Retina (tissue), 1 donor: Measurements from ENCODE around the gene TBC1D20.
A peak's percentile ranks its signal among the peaks of the same experiment; 100 is the strongest.
"Not testable (repeated sequence)": the region's sequence is repeated elsewhere in the genome, so short reads cannot be mapped to it uniquely, and the experiment has no call there.

Experiments
- DNase-seq: peaks from one replicate; pipeline ENCODE4 v3.0.0-alpha.2; 2016

The TBC1D20 gene

DNA sequence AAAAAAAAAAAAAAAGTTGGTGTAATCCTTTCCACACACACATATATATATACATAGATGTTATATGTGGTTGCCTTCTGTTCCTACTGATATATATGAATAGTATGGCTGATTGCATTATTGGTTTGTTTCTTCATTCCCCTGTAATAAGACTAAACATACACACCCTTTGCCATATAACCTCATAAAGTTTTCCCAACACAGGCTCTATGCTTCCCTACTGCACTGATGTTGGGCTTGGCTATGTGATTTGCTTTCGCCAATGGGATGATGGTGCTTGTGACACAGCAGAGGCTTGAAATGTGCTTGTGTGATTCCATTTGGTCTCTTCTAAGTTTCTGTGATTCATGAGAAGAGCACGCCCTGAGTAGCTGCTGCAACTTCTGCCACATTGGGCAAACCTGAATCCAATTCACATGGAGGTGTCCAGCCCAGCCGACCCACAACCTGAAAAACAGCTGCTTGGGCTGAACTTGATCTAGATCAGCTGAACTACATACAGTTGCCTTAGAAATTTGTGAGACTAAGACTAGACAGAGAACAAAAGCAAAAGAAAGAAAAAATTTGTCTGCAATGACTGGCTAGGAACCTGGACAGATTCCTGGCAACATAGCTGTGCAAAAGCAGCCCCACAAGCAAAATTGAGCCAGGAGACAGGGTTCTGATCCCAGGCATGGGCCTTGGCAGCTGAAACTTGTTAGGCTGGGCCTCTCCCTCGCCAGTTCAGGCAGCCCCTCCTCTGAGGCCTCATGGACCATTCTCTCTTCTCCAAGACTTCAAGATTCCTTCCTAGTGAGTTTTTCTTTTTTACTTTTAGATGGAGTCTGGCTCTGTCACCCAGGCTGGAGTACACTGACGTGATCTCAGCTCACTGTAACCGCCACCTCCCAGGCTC is 13.4 kb upstream of the TBC1D20 start:
- DNase-seq: no peak

DNA sequence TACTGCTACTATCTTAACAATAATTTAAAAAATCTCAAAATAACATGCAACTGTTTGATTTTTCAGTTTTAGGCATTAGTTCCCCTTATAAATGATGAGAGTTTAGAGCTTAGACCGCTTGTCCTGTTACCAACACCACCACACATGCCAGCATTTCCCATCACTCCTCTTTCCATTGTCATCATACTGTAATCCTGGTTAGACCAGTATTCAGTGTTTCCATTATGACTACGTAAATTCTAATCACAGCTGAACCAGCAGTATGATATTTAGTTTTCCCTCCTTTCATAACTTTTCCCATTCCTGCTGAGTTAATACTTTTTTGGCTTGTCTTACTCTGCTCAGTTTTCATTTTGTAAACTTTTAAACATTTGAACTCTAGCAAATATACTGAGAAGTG is 12.2 kb upstream of the TBC1D20 start:
- DNase-seq: no peak

GRCh38 chr20:472889-473292 is 10.6 kb upstream of the TBC1D20 start:
- DNase-seq: no peak

- no peak for DNase-seq
These were observed 10.0 kb upstream of the TBC1D20 start for GRCh38 chr20:472137-472846.

DNA sequence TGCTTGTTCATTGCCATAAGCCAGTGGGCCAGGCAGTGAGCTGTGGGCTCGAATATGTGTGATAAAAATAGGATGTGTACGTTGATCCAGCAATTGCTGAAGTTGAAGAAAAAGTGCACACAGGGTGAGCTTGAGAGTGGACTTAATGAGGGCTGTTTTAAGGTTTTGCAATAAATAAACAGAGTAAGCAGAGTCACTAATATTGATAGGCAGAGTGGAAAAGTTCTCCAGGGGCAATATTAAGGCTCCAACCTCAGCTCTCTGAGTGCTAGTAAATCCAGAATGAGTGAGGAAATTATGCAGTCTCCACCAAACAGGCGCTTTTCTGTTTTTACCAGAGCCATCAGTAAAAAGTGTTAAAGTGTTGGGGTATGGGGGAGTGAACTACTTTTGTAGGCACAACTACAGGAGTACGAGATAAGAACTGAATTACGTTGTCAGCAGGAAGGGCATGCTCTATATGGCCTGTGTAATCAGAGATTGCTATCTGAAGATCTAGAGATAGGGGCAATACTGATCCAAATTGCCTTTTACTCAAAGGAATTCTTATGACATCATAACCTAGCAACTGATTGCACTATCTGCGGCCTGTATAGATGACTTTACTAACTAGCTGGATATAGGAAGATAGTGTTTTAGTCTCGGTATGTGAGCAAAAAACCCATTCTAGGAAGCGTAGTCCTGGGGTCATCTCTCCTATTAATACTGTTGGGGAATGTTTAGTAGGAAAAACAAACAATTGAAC is 7.6 kb upstream of the TBC1D20 start:
- DNase-seq: no peak

- DNase-seq: no peak
These were observed 5.4 kb upstream of the TBC1D20 start for GRCh38 chr20:467755-468154.

- DNase-seq: peak; percentile 80
These were observed 807 bp downstream of the TBC1D20 start for GRCh38 chr20:461254-462198.

DNA sequence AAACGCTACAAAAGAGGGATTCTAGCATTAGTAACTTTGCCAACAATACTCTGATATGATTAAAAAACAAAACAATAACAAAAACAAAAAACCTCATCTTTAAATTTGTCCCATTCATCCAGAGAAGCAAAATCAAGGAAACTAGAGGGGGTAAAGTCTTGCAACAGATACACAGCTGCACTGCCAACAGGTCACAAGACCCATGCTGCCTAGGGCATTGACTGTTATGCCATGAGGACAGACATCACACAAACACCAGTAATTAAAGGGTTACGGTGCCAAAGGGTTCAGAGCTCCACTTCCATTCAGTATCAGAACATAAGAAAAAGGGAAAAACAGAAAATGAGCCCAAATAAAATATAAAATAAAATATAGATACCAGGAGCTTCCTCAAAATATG is 1.6 kb downstream of the TBC1D20 start:
- DNase-seq: no peak

DNA sequence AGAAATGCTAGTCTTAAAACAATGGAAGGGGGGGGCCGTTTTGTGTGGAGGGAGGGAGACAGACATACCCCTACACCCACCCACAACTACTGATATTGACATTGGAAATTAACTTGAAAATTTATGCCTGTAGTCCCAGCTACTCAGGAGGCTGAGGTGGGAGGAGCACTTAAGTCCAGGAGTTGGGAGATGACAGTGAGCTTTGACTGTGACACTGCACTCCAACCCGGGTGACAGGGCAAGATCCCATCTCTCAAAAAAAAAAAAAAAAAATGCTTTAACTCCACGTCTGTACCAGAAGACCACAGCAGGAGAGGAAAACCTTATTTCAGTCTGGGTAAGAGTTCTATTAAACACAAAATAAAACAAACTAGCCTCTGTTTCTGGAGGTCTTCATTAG is 2.2 kb downstream of the TBC1D20 start:
- DNase-seq: no peak

DNA sequence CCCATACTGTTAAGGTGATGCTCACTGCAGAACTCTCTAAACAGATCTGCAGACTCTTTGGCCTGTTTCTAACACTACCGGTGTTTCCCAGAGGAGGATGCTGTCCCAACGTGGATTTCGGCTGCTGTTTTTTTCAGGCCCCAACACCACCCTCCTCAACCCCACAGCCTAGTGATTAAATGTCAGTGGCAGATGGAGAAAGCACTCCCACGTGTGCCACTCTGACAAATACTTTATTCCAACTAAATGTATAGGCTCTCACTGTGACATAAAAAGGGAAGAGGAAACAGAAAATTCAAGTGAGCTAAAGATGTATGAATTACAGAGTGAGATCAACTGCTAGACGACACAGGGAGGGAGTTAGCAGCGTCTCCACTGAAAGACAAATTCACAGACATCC is 3.6 kb downstream of the TBC1D20 start:
- DNase-seq: no peak

DNA sequence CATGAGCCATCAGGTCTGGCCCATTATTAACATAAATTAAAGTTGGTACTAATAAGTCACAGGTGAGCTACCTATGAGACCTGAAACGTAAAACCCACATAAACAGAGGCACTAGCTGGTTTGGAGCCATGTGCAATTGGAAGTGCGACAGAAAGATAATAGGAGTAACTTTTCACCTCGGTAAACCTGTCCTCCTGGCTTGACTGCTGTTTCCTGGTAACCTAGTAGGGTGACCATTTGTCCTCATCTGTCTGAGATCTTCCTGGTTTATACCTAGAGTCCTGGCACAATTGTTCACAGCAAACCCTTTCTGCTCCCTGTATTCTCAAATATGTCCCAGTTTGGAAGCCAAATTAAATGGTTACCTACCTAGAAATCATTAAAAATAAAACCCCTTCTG is 7.4 kb downstream of the TBC1D20 start:
- no peak for DNase-seq

- not testable (repeated sequence) for DNase-seq
These were observed 10.3 kb downstream of the TBC1D20 start for GRCh38 chr20:452021-452420.

DNA sequence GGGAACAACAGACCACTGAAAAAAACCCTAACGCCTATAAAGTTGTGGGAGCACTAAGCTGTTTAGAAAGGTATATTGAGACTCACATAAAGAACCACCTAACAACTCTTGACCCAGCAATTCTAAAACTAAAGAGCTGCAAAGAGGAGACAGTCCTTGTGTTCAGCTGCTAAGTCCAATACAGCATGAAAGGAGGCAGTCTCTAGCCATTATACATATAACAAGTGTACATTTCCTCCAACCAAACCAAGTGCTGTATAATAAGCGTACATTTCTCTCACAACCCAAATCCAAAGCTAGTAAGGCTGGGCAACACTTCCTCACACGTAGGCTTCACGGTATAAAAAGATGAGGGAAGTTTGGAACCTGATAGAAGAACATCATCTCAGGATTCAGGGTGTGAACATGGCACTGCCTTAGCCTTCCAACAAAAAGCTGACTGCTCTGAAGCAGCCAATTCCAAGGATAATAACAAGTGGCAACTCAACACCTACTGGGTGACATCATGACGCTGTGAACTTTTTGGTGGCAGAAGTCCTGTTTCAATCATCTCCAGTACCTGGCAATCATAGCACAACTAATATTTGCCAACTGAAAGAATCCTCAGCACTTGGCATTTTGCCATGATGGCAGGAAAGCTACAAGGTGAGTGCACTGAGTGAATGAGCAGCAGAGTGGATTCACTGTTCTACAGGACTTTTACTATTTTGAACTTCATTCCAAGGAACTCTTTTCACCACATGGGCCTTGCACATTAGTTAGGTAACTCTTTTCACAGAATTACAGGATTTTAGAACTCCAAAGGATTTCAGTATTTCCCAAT is 16.6 kb downstream of the TBC1D20 start:
- DNase-seq: no peak

GRCh38 chr20:444862-445426 is 17.4 kb downstream of the TBC1D20 start:
- DNase-seq: no peak

GRCh38 chr20:444117-444516 is 18.2 kb downstream of the TBC1D20 start:
- DNase-seq: no peak

- no peak for DNase-seq
These were observed 19.0 kb downstream of the TBC1D20 start for GRCh38 chr20:443223-443775.

GRCh38 chr20:440636-441035 is 21.7 kb downstream of the TBC1D20 start:
- DNase-seq: no peak

DNA sequence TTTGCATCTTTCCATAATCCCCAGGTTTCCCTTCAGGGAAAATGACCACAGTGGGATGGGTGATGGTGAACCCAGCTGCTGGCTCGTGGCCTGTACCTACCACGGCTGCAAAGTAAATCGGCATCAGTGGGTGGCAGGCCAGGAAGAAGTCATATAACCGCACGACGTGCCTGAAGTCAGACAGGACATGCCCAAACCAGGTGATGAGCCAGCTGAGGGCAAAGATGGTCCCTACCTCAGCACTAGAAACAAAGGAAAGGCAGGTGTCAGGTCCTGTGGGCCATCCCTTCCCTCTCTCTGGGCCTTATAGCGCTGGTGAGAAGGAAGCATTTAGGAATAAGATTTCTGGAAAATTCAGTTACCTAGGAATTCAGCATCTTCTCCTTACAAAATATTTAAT is 22.2 kb downstream of the TBC1D20 start:
- no peak for DNase-seq

GRCh38 chr20:438571-439469 is 23.5 kb downstream of the TBC1D20 start:
- DNase-seq: no peak
